WI38 (cell line): ENCODE results near the gene SERP2.

Experiments used
- H3K4me3 ChIP-seq: 2 replicates; pipeline ENCODE4 v1.5.1; 2011; ENCODE audit warnings: low read depth, mild to moderate bottlenecking, control low read depth, low read length
- TF ChIP-seq, protein P1 (sequence below): IDR thresholded peaks from 2 replicates; pipeline ENCODE4 v1.5.1; 2012; ENCODE audit warnings: low read depth, mild to moderate bottlenecking, control low read depth, low read length

SERP2 gene

DNA sequence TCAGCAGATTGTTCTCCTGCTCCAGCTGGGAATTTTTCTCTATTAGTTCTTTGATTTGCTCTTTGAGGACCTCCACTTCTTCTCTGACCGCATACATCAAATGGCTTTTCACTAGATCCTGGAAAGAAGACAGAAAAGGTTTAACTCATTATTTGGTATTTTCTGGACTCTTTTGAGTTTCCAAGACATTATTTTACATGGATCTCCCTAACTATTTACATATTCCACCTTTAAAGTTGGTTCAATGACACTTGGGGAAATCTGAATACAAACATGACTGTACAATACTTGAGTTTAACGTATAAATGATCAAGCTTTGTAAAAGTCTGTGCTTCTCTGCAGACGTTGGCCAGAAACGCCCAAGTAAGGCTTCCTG, 61.1 kb downstream of the SERP2 start:
- TF ChIP-seq, protein P1, sequence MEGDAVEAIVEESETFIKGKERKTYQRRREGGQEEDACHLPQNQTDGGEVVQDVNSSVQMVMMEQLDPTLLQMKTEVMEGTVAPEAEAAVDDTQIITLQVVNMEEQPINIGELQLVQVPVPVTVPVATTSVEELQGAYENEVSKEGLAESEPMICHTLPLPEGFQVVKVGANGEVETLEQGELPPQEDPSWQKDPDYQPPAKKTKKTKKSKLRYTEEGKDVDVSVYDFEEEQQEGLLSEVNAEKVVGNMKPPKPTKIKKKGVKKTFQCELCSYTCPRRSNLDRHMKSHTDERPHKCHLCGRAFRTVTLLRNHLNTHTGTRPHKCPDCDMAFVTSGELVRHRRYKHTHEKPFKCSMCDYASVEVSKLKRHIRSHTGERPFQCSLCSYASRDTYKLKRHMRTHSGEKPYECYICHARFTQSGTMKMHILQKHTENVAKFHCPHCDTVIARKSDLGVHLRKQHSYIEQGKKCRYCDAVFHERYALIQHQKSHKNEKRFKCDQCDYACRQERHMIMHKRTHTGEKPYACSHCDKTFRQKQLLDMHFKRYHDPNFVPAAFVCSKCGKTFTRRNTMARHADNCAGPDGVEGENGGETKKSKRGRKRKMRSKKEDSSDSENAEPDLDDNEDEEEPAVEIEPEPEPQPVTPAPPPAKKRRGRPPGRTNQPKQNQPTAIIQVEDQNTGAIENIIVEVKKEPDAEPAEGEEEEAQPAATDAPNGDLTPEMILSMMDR = no peak
- H3K4me3 ChIP-seq = peak overlapping the region; percentile 89

DNA sequence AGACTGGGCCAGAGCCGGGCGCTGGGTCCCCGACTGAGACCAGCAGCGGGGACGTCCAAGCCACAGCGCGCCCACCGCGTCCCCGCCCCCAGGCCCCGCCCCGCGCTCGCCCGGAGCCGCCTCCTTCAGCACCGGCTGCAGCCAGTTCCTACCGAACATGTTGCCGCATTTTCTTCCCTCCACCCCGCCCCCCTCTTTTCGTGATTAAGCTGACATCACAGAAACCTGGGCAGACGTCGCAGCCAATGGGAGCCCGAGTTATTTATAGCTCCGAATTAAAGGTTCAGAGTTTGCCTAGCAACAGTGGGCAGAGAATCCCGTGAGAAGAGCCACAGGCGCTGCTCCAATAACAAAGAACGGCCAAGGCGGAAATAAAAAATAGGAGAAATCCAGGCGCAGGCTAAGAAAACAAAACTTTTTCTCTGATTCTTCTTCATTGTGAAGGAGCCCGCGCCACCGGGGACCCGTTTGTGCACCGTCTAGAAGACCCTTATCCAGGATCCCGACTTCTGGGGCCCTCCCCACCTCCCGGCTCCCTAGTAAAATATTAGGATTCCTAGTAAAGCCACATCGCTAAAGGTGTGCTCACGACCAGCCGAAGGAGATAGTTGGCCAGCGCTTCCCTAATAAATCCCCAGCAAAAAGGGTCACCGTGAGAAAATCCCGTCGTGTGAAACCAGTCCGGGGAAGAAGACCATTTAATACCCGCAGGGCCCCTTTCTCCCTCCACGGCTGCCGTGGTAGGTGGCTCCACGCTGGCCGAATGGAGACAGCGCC, 61.7 kb downstream of the SERP2 start:
- TF ChIP-seq, protein P1 = no peak
- peak overlapping the region; percentile 89 for H3K4me3 ChIP-seq

DNA sequence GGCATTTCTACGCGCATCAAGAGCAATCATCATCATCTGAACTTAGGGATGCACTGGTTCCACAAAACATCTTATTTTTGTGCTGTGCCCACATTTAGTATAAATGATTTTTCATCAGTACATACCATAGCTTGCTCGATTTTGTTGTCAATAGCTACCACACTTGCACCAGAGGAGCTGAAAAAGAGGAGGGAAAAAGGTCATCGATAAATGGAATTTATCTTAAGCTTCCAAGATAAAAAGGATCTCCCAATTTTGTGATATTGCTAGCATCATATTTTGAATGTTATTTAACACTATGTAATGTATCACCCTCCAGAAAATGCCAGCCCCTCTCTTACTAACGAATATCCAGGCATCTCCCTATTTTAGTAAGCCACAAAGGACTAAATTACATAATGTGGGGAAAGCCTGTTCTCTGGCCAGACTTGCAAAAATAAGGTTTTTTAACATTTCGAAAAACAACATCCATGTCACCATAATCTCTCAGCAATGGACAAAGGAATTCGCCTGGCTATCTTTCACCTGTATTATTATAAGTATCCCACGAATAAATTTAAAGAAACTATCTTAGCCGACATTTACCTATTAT, 62.4 kb downstream of the SERP2 start:
- TF ChIP-seq, protein P1 = no peak
- H3K4me3 ChIP-seq = peak overlapping the region; percentile 89

DNA sequence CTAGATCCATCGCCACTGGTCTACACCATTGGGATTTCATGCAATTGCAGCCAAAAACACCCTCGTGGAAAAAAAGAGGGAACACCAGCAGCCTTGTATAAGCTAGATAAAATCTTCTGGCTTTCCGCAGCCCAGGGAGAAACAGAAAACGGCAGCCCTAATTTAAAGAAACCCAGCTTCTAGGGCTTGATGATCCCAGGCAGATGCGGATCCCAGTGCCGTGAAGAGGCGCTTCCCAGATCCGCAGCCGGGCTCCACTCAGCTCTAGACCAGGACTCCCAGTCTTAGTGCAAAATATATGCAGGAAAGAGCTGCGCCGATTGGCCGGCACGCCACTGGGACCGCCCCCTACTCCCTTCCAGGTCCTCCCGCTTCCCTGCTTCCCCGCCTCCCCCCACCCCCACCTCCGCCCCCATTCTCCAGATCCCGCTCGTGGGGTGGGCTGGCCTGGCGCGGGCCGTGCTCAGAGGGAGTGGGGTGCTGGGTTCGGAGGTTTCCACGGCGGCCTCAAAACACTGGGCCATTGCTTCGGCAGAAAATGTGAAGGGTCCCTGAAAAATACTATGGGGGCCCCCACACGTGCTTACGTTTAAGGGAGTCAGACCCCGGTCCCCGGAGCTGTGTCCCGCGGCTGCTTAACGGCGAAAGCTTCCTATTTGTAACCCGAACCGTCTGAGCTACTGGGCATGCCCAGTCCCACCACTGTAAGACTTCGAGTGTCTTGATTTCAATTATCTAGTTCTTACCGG, 63.1 kb downstream of the SERP2 start:
- peak overlapping the region; percentile 89 for H3K4me3 ChIP-seq
- TF ChIP-seq, protein P1 = no peak

DNA sequence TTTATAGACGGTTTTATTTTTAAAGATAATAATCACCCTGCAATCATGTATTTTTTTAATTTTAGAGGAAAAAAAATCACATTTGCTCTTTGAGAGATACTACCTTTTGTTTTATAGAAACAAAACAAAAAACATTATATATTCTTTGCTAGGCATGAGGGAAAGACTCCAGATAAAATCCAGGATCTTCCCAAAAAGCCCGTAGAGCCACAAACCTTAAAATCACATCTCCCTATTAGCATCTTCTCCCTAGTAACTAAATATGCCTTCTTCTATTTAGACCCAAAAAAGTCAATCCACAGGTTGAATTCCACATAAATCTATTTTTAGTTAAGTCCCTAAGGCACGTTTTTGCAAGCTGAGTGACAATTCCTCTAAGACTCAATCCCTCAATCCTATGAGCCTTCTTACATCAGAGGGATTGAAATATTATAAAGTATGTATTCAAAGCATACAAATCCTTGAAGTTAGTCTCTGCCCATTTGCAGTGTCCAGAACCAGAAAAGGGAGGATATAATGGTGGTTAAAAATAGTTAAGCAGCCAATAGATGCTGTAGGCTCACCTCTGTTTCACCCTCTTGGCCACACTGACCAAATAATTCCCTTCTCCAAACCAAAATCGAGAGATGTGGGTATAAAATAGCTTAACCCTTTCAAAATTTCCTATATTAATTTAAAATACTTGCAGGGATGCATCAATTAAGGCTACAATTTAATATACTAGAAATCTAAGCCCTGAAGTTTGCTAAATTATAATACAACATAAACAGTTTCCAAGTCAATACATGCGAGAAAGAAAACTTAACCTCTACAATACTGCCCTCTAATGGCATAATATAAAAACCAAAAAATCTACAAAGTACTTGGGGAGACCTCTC, 64.0 kb downstream of the SERP2 start:
- TF ChIP-seq, protein P1 = 0 out of 2 replicates have a peak, but pooled peaks have one; percentile 7
- H3K4me3 ChIP-seq = peak overlapping the region; percentile 89

DNA sequence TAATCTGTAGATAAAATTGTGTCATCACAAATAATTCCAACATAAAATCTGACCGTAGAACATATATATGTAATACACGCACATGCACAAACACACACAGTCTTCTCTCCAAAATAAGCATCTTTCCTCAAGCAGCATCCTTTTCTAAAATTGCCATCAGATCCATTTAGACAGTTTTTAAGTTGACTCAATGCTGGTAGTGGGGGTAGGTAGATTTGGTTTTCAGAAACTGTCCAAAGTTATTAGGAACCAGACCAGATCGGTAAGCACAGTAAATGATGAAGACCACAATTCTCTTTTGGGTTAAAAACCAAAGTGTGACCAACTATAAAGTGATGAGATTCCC, 64.6 kb downstream of the SERP2 start:
- TF ChIP-seq, protein P1 = no peak
- no peak overlapping the region for H3K4me3 ChIP-seq
